ENCODE results near the gene TSPAN31. TPM values are rescaled to one million over a fixed set of nuclear protein-coding genes. Genes with fewer than 3 reads are reported as not detected.
A peak's percentile ranks its signal among the peaks of the same experiment; 100 is the strongest.

Gene TSPAN31
- total RNA-seq, 5 donors from 2014 or later (not counting 1 experiment from before 2014, with no cell fraction given) = 12.8 to 25.6 (median 15.5) TPM

- Mint-ChIP-seq H3K4me3 (peak overlapping the region in 1 of 3 donors; percentile 30), H3K9me3 (no peaks in the 10 kb centered on the region), H3K4me1 (peaks cover 14 to 24% (median 19%) of the 10 kb centered on the region in 3 donors), H3K36me3 (peaks cover 38% of the 10 kb centered on the region), H3K27me3 (no peaks in the 10 kb centered on the region), H3K27ac (peak overlapping the region in 1 of 2 donors; percentile 64)
- no CpG with 5 or more reads among the region's 10 CpGs for WGBS (ENCODE audit: insufficient coverage)
- no peaks in the 10 kb centered on the region for H3K9me3 ChIP-seq
- ATAC-seq (replicated peaks in 1 of 4) = peak in 1 of 4 experiments; percentile 9
- no peak overlapping the region for H3K27ac ChIP-seq (ENCODE audit: low read length)
- H3K27me3 ChIP-seq (replicated peaks in 1 of 2; ENCODE audit: control insufficient read depth in 2 of 2, extremely low read depth in 1 of 2, insufficient read depth in 2 of 2, low read length in 1 of 2) = no peaks in the 10 kb centered on the region
- no peak overlapping the region for H3K4me3 ChIP-seq (ENCODE audit: control insufficient read depth in 1 of 2, extremely low read depth in 1 of 2, low read length in 1 of 2)
- CTCF ChIA-PET = no interaction called here
- DNase-seq = no peak
- POLR2A ChIA-PET = interaction anchor here in 1 of 2 donors (0.5 kb wide), 1 partner anchor 1097 kb away, joined by 4 read pairs; no protein-coding TSS in a partner anchor
- H3K36me3 ChIP-seq (ENCODE audit: control insufficient read depth in 2 of 2, extremely low read depth in 1 of 2, insufficient read depth in 1 of 2, low read length in 1 of 2) = peaks cover 22 to 57% of the 10 kb centered on the region in 2 donors
- H3K4me1 ChIP-seq (ENCODE audit: control insufficient read depth in 1 of 2, extremely low read depth in 1 of 2, insufficient read depth in 2 of 2, low read length in 2 of 2) = peaks cover 0 to 15% of the 10 kb centered on the region in 2 experiments
These were observed 19.0 kb upstream of the TSPAN31 start for GRCh38 chr12:57725851-57726150.

GRCh38 chr12:57726151-57726883 is 18.5 kb upstream of the TSPAN31 start:
- no peak overlapping the region for H3K4me3 ChIP-seq (ENCODE audit: control insufficient read depth in 1 of 2, extremely low read depth in 1 of 2, low read length in 1 of 2)
- no peaks in the 10 kb centered on the region for H3K27me3 ChIP-seq (replicated peaks in 1 of 2; ENCODE audit: control insufficient read depth in 2 of 2, extremely low read depth in 1 of 2, insufficient read depth in 2 of 2, low read length in 1 of 2)
- ChIA-PET POLR2A (interaction anchor here in 1 of 2 donors (0.7 kb wide), 1 partner anchor 143 kb away, joined by 3 read pairs; no protein-coding TSS in a partner anchor), CTCF (no interaction called here)
- H3K4me3 Mint-ChIP-seq = peak overlapping the region in 2 of 3 donors; percentile 17 to 30
- H3K27ac ChIP-seq (ENCODE audit: low read length) = no peak overlapping the region
- H3K27ac Mint-ChIP-seq = peak overlapping the region in 1 of 2 donors; percentile 64
- peaks cover 14 to 24% (median 19%) of the 10 kb centered on the region in 3 donors for H3K4me1 Mint-ChIP-seq
- H3K36me3 Mint-ChIP-seq = peaks cover 39% of the 10 kb centered on the region
- 97% methylated on average over 68 of the region's 79 CpGs for WGBS (ENCODE audit: insufficient coverage)
- H3K27me3 Mint-ChIP-seq = no peaks in the 10 kb centered on the region
- peak in 2 of 4 experiments; percentile 21 to 38 for ATAC-seq (replicated peaks in 1 of 4)
- no peaks in the 10 kb centered on the region for H3K9me3 Mint-ChIP-seq
- H3K9me3 ChIP-seq = no peaks in the 10 kb centered on the region
- H3K4me1 ChIP-seq (ENCODE audit: control insufficient read depth in 1 of 2, extremely low read depth in 1 of 2, insufficient read depth in 2 of 2, low read length in 2 of 2) = peaks cover 0 to 15% of the 10 kb centered on the region in 2 experiments
- DNase-seq = peak in 6 of 35 experiments; percentile 21 to 36 (median 34)
- H3K36me3 ChIP-seq (ENCODE audit: control insufficient read depth in 2 of 2, extremely low read depth in 1 of 2, insufficient read depth in 1 of 2, low read length in 1 of 2) = peaks cover 19 to 57% of the 10 kb centered on the region in 2 donors

DNA sequence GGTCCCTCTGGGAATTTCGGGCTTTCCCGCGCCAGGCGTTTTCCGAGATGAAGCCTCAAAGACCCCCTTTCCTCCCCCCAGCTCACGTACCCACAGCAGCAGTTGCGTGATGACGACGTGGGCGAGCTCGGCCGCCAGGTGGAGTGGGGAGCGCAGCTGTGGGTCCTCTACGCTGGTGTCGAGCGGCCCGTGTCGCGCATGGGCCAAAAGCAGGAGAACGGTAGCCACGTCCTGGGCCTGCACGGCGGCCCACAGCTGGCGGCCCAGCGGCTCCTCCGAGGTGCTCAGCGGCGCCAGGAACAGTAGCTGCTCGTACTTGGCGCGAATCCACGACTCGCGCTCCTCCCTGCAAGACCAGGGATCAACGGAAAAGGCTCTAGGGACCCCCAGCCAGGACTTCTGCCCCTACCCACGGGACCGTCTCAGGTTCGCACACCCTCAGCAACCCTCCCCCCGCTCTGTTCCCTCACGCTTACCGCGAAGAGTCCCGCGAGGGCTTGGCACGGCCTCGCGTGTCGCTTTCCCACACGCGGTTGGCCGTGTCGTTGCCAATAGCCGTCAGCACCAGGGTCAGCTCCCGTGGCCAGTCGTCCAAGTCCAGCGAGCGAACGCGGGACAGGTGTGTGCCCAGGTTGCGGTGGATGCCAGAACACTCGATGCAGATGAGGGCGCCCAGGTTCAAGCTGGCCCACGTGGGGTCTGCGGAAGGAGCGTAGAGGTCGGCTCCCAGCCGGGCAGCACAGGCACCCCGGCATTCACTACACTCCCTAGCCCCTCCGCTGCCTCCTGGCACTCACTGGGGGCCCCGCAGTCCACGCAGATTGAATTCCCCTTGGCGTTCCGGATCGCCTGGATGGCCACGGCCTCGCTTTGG is 17.7 kb upstream of the TSPAN31 start:
- H3K27ac Mint-ChIP-seq = no peak overlapping the region
- POLR2A ChIA-PET = no interaction called here

GRCh38 chr12:57727758-57728395 is 17.0 kb upstream of the TSPAN31 start:
- Histone ChIP-seq H3K4me1 (ENCODE audit: control insufficient read depth in 1 of 2, extremely low read depth in 1 of 2, insufficient read depth in 2 of 2, low read length in 2 of 2) (peaks cover 0 to 15% of the 10 kb centered on the region in 2 experiments), H3K4me3 (ENCODE audit: control insufficient read depth in 1 of 2, extremely low read depth in 1 of 2, low read length in 1 of 2) (no peak overlapping the region), H3K36me3 (ENCODE audit: control insufficient read depth in 2 of 2, extremely low read depth in 1 of 2, insufficient read depth in 1 of 2, low read length in 1 of 2) (peaks cover 24 to 68% of the 10 kb centered on the region in 2 donors), H3K27ac (ENCODE audit: low read length) (no peak overlapping the region), H3K9me3 (no peaks in the 10 kb centered on the region), H3K27me3 (replicated peaks in 1 of 2; ENCODE audit: control insufficient read depth in 2 of 2, extremely low read depth in 1 of 2, insufficient read depth in 2 of 2, low read length in 1 of 2) (no peaks in the 10 kb centered on the region)
- no peaks in the 10 kb centered on the region for H3K9me3 Mint-ChIP-seq
- ChIA-PET POLR2A (interaction anchor here in 1 of 2 donors (0.7 kb wide), 1 partner anchor 75 kb away, joined by 3 read pairs; no protein-coding TSS in a partner anchor), CTCF (no interaction called here)
- WGBS (ENCODE audit: insufficient coverage) = 95% methylated on average over 15 of the region's 21 CpGs
- no peak for DNase-seq
- H3K36me3 Mint-ChIP-seq = peaks cover 50% of the 10 kb centered on the region
- H3K4me1 Mint-ChIP-seq = peaks cover 8 to 16% (median 15%) of the 10 kb centered on the region in 3 donors
- ATAC-seq (replicated peaks in 1 of 4) = no peak
- peak overlapping the region in 1 of 2 donors; percentile 60 for H3K27ac Mint-ChIP-seq
- H3K27me3 Mint-ChIP-seq = no peaks in the 10 kb centered on the region
- no peak overlapping the region for H3K4me3 Mint-ChIP-seq

More for the DNA sequence above, 17.7 kb upstream of the TSPAN31 start:
- peaks cover 19 to 60% of the 10 kb centered on the region in 2 donors for H3K36me3 ChIP-seq (ENCODE audit: control insufficient read depth in 2 of 2, extremely low read depth in 1 of 2, insufficient read depth in 1 of 2, low read length in 1 of 2)
- no peak for ATAC-seq (replicated peaks in 1 of 4)
- WGBS (ENCODE audit: insufficient coverage) = 96% methylated on average over 76 of the region's 76 CpGs
- Mint-ChIP-seq H3K4me1 (peaks cover 8 to 19% (median 18%) of the 10 kb centered on the region in 3 donors), H3K36me3 (peaks cover 43% of the 10 kb centered on the region), H3K9me3 (no peaks in the 10 kb centered on the region), H3K4me3 (no peak overlapping the region), H3K27me3 (no peaks in the 10 kb centered on the region)
- H3K4me3 ChIP-seq (ENCODE audit: control insufficient read depth in 1 of 2, extremely low read depth in 1 of 2, low read length in 1 of 2) = no peak overlapping the region
- no peak overlapping the region for H3K27ac ChIP-seq (ENCODE audit: low read length)
- CTCF ChIA-PET = no interaction called here
- H3K27me3 ChIP-seq (replicated peaks in 1 of 2; ENCODE audit: control insufficient read depth in 2 of 2, extremely low read depth in 1 of 2, insufficient read depth in 2 of 2, low read length in 1 of 2) = no peaks in the 10 kb centered on the region
- H3K4me1 ChIP-seq (ENCODE audit: control insufficient read depth in 1 of 2, extremely low read depth in 1 of 2, insufficient read depth in 2 of 2, low read length in 2 of 2) = peaks cover 0 to 15% of the 10 kb centered on the region in 2 experiments
- no peaks in the 10 kb centered on the region for H3K9me3 ChIP-seq
- no peak for DNase-seq

DNA sequence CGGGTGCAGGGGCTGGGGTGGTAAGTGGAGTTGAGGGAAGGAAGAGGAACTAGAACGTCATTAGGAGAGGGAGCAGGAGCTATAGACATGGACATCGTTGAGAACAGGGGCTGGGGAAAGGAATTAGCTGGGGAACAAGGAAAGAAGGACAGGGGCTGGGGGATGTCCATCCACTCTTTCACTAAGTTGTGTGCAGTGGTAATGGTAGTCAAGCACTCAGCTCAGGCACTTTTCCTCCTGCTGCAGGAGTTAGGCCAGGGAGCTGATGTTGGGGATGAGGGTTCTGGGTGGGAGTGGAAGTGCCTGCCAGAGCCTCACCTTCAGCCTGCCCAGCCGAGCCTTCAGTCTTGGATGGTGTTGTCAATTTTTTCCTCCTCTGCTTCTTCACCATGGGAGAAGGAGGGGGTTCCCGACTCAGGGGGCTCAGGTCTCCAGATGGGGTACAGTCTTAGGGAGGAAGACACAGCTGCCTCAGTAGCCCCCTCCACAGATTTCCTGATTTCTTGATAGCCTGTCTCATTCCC is 15.5 kb upstream of the TSPAN31 start:
- CTCF ChIA-PET = no interaction called here
- DNase-seq (no peak), ATAC-seq (replicated peaks in 1 of 4) (no peak)
- Histone ChIP-seq H3K4me1 (ENCODE audit: control insufficient read depth in 1 of 2, extremely low read depth in 1 of 2, insufficient read depth in 2 of 2, low read length in 2 of 2) (peaks cover 0 to 18% of the 10 kb centered on the region in 2 experiments), H3K36me3 (ENCODE audit: control insufficient read depth in 2 of 2, extremely low read depth in 1 of 2, insufficient read depth in 1 of 2, low read length in 1 of 2) (peaks cover 28 to 83% of the 10 kb centered on the region in 2 donors), H3K27me3 (replicated peaks in 1 of 2; ENCODE audit: control insufficient read depth in 2 of 2, extremely low read depth in 1 of 2, insufficient read depth in 2 of 2, low read length in 1 of 2) (no peaks in the 10 kb centered on the region), H3K9me3 (no peaks in the 10 kb centered on the region), H3K27ac (ENCODE audit: low read length) (no peak overlapping the region), H3K4me3 (ENCODE audit: control insufficient read depth in 1 of 2, extremely low read depth in 1 of 2, low read length in 1 of 2) (no peak overlapping the region)
- Mint-ChIP-seq H3K27ac (peak overlapping the region in 1 of 2 donors; percentile 11), H3K4me1 (peaks cover 7 to 11% (median 8%) of the 10 kb centered on the region in 3 donors), H3K4me3 (no peak overlapping the region), H3K27me3 (no peaks in the 10 kb centered on the region), H3K36me3 (peaks cover 60% of the 10 kb centered on the region), H3K9me3 (no peaks in the 10 kb centered on the region)
- 93% methylated on average over 3 of the region's 5 CpGs for WGBS (ENCODE audit: insufficient coverage)
- POLR2A ChIA-PET = interaction anchor here in 1 of 2 donors (0.6 kb wide), 1 partner anchor 28 kb away, joined by 3 read pairs; no protein-coding TSS in a partner anchor

Data from T-cell (primary cell).